GM21360 (cell line): ENCODE results near the gene IGSF8.
A peak's percentile ranks its signal among the peaks of the same experiment; 100 is the strongest.
"Not testable (repeated sequence)": the region's sequence is repeated elsewhere in the genome, so short reads cannot be mapped to it uniquely, and the experiment has no call there.

Experiments
- ATAC-seq: cut with Tn5 transposase; IDR thresholded peaks from one replicate; pipeline ENCODE4 v1.9.1; 2021; ENCODE audit warnings: mild to moderate bottlenecking, moderate library complexity; ENCODE audit not compliant: unreplicated experiment

IGSF8 gene

GRCh38 chr1:160069460-160070231, 28.8 kb downstream of the IGSF8 start, which contains the start of gene KCNJ10:
Gene KCNJ10, minus strand, starts transcription at chr1:160070160. Its CDS starts 27,628 bp downstream, at chr1:160042532.
- ATAC-seq, result no peak

GRCh38 chr1:160068225-160068624, 30.2 kb downstream of the IGSF8 start:
- no peak for ATAC-seq

- ATAC-seq, result no peak
Measured at GRCh38 chr1:160066829-160067745, 31.3 kb downstream of the IGSF8 start.

GRCh38 chr1:160064746-160065145, 33.7 kb downstream of the IGSF8 start:
- ATAC-seq, result no peak

- ATAC-seq, result no peak
Measured at GRCh38 chr1:160064164-160064563, 34.3 kb downstream of the IGSF8 start.

- no peak for ATAC-seq
Measured at GRCh38 chr1:160063176-160063575, 35.2 kb downstream of the IGSF8 start.

- ATAC-seq, result no peak
Measured at GRCh38 chr1:160062230-160062532, 36.2 kb downstream of the IGSF8 start.

GRCh38 chr1:160061369-160062229, 36.8 kb downstream of the IGSF8 start:
- no peak for ATAC-seq

- ATAC-seq, result no peak
Measured at GRCh38 chr1:160058087-160058486, 40.3 kb downstream of the IGSF8 start.

- ATAC-seq, result no peak
Measured at GRCh38 chr1:160056648-160057169, 41.7 kb downstream of the IGSF8 start.

GRCh38 chr1:160053548-160054365, 44.7 kb downstream of the IGSF8 start:
- no peak for ATAC-seq

- ATAC-seq, result no peak
Measured at GRCh38 chr1:160052936-160053335, 45.5 kb downstream of the IGSF8 start.

- ATAC-seq, result no peak
Measured at GRCh38 chr1:160050619-160051018, 47.8 kb downstream of the IGSF8 start.

GRCh38 chr1:160050182-160050581, 48.2 kb downstream of the IGSF8 start:
- not testable (repeated sequence) for ATAC-seq

- no peak for ATAC-seq
Measured at GRCh38 chr1:160049101-160049500, 49.3 kb downstream of the IGSF8 start.

GRCh38 chr1:160048335-160048734, 50.1 kb downstream of the IGSF8 start:
- no peak for ATAC-seq

- no peak for ATAC-seq
Measured at GRCh38 chr1:160047111-160047991, 51.1 kb downstream of the IGSF8 start.

- peak; percentile 52 for ATAC-seq
Measured at GRCh38 chr1:160046494-160047110, 51.8 kb downstream of the IGSF8 start.

- ATAC-seq, result no peak
Measured at GRCh38 chr1:160045653-160046052, 52.8 kb downstream of the IGSF8 start.
